Endothelial cell (in vitro differentiated cells): ENCODE data around the gene FLT1. TPM values are rescaled to one million over a fixed set of nuclear protein-coding genes. Genes with fewer than 3 reads are reported as not detected.
A peak's percentile ranks its signal among the peaks of the same experiment; 100 is the strongest.

Source experiments
- DNase-seq: peaks from one replicate; pipeline ENCODE4 v3.0.0; 2021; ENCODE audit warnings: low spot score
- H3K27ac Mint-ChIP-seq: one replicate; pipeline ENCODE4 v1.8.0; 2021; ENCODE audit warnings: mixed read lengths, inconsistent platforms; ENCODE audit not compliant: unreplicated experiment
- H3K27me3 Mint-ChIP-seq: one replicate; pipeline ENCODE4 v1.8.0; 2021; ENCODE audit warnings: mild to moderate bottlenecking, moderate library complexity, mixed read lengths, inconsistent platforms; ENCODE audit not compliant: unreplicated experiment
- H3K36me3 Mint-ChIP-seq: one replicate; pipeline ENCODE4 v1.8.0; 2021; ENCODE audit warnings: mild to moderate bottlenecking, low read depth, mixed read lengths, inconsistent platforms; ENCODE audit not compliant: unreplicated experiment
- H3K4me1 Mint-ChIP-seq: one replicate; pipeline ENCODE4 v1.8.0; 2021; ENCODE audit warnings: mild to moderate bottlenecking, mixed read lengths, inconsistent platforms; ENCODE audit not compliant: unreplicated experiment
- H3K4me3 Mint-ChIP-seq: one replicate; pipeline ENCODE4 v1.8.0; 2021; ENCODE audit warnings: mild to moderate bottlenecking, mixed read lengths, inconsistent platforms; ENCODE audit not compliant: unreplicated experiment
- H3K9me3 Mint-ChIP-seq: one replicate; pipeline ENCODE4 v1.8.0; 2021; ENCODE audit warnings: mixed read lengths, inconsistent platforms; ENCODE audit not compliant: unreplicated experiment
- total RNA-seq: library from RNA; stranded (reverse); fragmentation: NEBNext Ultra II Directional; extraction: Animal tissue kit (Norgen Biotek cat#: 25700); gene quantifications from one replicate; pipeline ENCODE4 v1.2.1, GENCODE V29; 2021; ENCODE audit not compliant: unreplicated experiment
- TF ChIP-seq, protein P1 (sequence below): fragments of 200-600 bp; sonication (generic); IDR thresholded peaks from one replicate; pipeline ENCODE4 v1.5.0; 2021; ENCODE audit warnings: antibody characterized with exemption; ENCODE audit not compliant: unreplicated experiment

Gene FLT1
- total RNA-seq, 1 donor from 2014 or later: 759 TPM

DNA sequence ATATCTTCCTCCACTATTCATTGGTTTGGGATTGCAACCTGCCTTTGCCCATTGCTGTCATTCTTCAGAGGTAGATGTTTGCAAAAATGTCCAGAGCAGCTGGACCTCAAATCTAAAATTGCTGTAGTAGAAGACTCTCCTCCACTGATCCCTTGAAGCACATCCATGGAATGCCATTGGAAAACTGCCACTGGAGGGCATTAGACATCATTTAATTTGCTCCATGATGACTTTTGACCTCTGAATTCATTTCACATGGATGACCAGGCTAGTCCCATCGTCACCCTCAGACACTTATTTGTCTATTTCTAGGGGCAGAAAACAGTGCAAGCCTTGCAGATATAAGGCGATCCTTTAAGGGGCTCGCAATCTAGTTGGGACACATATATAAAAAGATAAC lies 33.9 kb upstream of the FLT1 start:
- H3K4me3 Mint-ChIP-seq: no peak overlapping the region
- H3K4me1 Mint-ChIP-seq: peaks cover 33% of the 10 kb centered on the region
- H3K9me3 Mint-ChIP-seq: no peaks in the 10 kb centered on the region
- TF ChIP-seq, protein P1, sequence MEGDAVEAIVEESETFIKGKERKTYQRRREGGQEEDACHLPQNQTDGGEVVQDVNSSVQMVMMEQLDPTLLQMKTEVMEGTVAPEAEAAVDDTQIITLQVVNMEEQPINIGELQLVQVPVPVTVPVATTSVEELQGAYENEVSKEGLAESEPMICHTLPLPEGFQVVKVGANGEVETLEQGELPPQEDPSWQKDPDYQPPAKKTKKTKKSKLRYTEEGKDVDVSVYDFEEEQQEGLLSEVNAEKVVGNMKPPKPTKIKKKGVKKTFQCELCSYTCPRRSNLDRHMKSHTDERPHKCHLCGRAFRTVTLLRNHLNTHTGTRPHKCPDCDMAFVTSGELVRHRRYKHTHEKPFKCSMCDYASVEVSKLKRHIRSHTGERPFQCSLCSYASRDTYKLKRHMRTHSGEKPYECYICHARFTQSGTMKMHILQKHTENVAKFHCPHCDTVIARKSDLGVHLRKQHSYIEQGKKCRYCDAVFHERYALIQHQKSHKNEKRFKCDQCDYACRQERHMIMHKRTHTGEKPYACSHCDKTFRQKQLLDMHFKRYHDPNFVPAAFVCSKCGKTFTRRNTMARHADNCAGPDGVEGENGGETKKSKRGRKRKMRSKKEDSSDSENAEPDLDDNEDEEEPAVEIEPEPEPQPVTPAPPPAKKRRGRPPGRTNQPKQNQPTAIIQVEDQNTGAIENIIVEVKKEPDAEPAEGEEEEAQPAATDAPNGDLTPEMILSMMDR: no peak
- peaks cover under 1% of the 10 kb centered on the region for H3K36me3 Mint-ChIP-seq
- H3K27me3 Mint-ChIP-seq: peaks cover 7% of the 10 kb centered on the region
- H3K27ac Mint-ChIP-seq: no peak overlapping the region
- DNase-seq: no peak

DNA sequence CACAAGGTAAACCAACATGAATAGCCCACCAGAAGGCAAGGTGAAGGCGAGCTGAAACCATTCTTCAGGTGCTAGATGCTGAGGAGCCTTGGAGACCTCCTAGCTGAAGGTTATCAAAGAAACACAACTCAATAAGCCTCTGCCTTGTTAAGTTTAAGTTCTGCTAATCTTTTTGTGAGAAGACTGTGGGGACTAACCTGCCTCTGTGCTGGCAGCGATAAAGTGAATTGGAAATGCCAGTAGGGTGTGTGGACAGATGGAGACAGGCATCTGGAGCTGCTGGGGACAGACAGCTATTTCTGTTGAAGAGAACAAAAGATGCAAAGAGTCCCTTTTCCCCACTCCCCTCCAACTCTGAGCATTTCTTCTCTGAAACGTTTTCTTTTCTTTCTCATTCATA lies 33.5 kb upstream of the FLT1 start:
- DNase-seq: no peak
- Mint-ChIP-seq H3K27me3 (peaks cover 5% of the 10 kb centered on the region), H3K27ac (no peak overlapping the region), H3K36me3 (no peaks in the 10 kb centered on the region), H3K9me3 (no peaks in the 10 kb centered on the region), H3K4me3 (no peak overlapping the region), H3K4me1 (peaks cover 30% of the 10 kb centered on the region)
- TF ChIP-seq, protein P1: no peak

DNA sequence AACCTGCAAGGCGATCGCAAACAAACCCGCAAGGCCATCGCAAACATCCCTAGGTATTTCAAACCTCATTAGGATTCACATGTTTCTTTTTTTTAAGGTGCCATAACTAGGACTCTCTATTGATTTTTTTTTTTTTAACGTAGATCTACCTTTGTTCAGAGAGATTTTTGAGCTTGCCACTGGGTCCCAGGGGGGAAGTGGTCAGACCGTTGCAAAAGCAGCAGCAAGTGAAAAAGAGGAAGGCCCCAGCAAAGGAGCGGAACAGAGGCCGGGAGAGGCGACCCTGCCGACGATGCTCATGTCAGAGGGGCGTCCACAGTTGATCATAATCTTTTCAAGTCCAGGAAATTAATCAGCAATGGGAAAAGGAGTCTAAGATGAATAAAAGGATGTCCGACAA lies 32.7 kb upstream of the FLT1 start:
- Mint-ChIP-seq H3K36me3 (no peaks in the 10 kb centered on the region), H3K27me3 (no peaks in the 10 kb centered on the region), H3K9me3 (no peaks in the 10 kb centered on the region), H3K4me1 (peaks cover 25% of the 10 kb centered on the region), H3K27ac (peak overlapping the region; percentile 67), H3K4me3 (peak overlapping the region; percentile 17)
- TF ChIP-seq, protein P1: no peak
- DNase-seq: no peak

DNA sequence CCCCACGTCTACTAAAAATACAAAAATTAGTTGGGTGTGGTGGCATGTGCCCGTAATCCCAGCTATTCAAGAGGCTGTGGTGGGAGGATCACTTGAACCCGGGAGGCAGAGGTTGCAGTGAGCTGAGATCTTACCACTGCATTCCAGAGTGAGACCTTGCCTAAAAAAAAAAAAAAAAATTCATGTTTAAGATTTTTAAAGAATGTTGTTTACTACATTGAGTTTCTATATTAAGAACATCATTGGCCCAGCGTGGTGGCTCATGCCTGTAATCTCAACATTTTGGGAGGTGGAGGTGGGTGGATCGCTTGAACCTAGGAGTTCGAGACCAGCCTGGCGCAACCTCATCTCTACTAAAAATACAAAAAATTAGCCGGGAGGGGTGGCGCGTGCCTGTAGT lies 31.9 kb upstream of the FLT1 start:
- no peak overlapping the region for H3K4me3 Mint-ChIP-seq
- DNase-seq: no peak
- H3K27ac Mint-ChIP-seq: no peak overlapping the region
- H3K9me3 Mint-ChIP-seq: no peaks in the 10 kb centered on the region
- H3K36me3 Mint-ChIP-seq: no peaks in the 10 kb centered on the region
- TF ChIP-seq, protein P1: no peak
- H3K27me3 Mint-ChIP-seq: no peaks in the 10 kb centered on the region
- H3K4me1 Mint-ChIP-seq: peaks cover 25% of the 10 kb centered on the region

DNA sequence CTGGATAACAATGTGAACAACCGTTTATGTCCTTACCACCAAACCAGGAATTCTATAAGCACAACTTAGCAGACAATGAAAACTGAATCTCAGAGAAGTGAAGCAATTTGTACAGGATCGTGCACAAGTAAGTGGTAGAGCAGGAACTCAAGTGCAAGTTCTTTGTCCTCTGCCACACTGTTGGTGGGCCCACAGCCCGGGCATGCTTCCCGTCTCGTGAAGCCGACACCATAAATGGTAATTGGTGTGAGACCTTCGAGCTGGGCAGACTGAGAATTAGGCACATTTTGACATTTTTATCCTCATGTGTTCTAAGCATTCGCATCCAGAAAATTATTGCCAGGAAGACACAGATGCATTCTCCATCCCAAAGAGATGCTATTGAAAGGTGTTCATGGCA lies 27.9 kb upstream of the FLT1 start:
- Mint-ChIP-seq H3K27me3 (no peaks in the 10 kb centered on the region), H3K27ac (no peak overlapping the region), H3K9me3 (no peaks in the 10 kb centered on the region), H3K4me3 (no peak overlapping the region), H3K4me1 (peaks cover 12% of the 10 kb centered on the region), H3K36me3 (no peaks in the 10 kb centered on the region)
- TF ChIP-seq, protein P1: no peak
- no peak for DNase-seq
